ENCODE results near the gene MCRIP1. TPM values are rescaled to one million over a fixed set of nuclear protein-coding genes. Genes with fewer than 3 reads are reported as not detected.
A peak's percentile ranks its signal among the peaks of the same experiment; 100 is the strongest.

The MCRIP1 gene, protein sequence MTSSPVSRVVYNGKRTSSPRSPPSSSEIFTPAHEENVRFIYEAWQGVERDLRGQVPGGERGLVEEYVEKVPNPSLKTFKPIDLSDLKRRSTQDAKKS
- polyA plus RNA-seq (2013, experiment 1 of 2), result 85.9 TPM
- 90.6 TPM for polyA plus RNA-seq (2013, experiment 2 of 2)

GRCh38 chr17:81833160-81833920 lies at the start of gene MCRIP1:
MCRIP1 (minus strand) TSS chr17:81833291; CDS start chr17:81824506, 8,785 bp downstream.
- H4K5ac ChIP-seq (ENCODE audit: low read length), result no peak within 1 kb of the TSS
- H4K8ac ChIP-seq (ENCODE audit: low read depth, low read length), result peak within 1 kb of the TSS; percentile 90
- peaks cover 4% of the 10 kb centered on the region for H3K4me1 ChIP-seq (ENCODE audit: control insufficient read depth, low read depth, low read length)
- H2AK5ac ChIP-seq (ENCODE audit: low read length), result peak within 1 kb of the TSS; percentile 96
- peak; percentile 95 for DNase-seq
- peaks cover 6% of the 10 kb centered on the region for H3K79me2 ChIP-seq (ENCODE audit: control insufficient read depth, insufficient read depth, low read length)
- peak within 1 kb of the TSS; percentile 95 for H3K56ac ChIP-seq (ENCODE audit: low read length)
- H3K23ac ChIP-seq (ENCODE audit: low read length), result peak within 1 kb of the TSS; percentile 80
- H3K4ac ChIP-seq (ENCODE audit: low read depth, low read length), result peak within 1 kb of the TSS; percentile 96
- peak within 1 kb of the TSS; percentile 90 for H3K4me3 ChIP-seq (ENCODE audit: low read length)
- no peak within 1 kb of the TSS for H2BK15ac ChIP-seq (replicated peaks; ENCODE audit: low read depth)
- H3K36me3 ChIP-seq (ENCODE audit: control insufficient read depth, insufficient read depth, low read length), result no peaks in the 10 kb centered on the region
- H3K4me2 ChIP-seq (ENCODE audit: low read length), result peak within 1 kb of the TSS; percentile 63
- WGBS (ENCODE audit: extremely low coverage, insufficient coverage, low lambda C conversion rate), result no CpG with 5 or more reads among the region's 76 CpGs
- H3K9ac ChIP-seq (ENCODE audit: low read length), result peak within 1 kb of the TSS; percentile 91
- H2BK120ac ChIP-seq (ENCODE audit: low read depth, low read length), result peak within 1 kb of the TSS; percentile 92
- H3K18ac ChIP-seq (ENCODE audit: low read length), result peak within 1 kb of the TSS; percentile 83
- H3K27ac ChIP-seq (ENCODE audit: low read depth, low read length), result peak within 1 kb of the TSS; percentile 87
- peaks cover 19% of the 10 kb centered on the region for H3K79me1 ChIP-seq (ENCODE audit: low read length)
- peak within 1 kb of the TSS; percentile 50 for H2BK5ac ChIP-seq (ENCODE audit: low read length)
- no peaks in the 10 kb centered on the region for H3K27me3 ChIP-seq (ENCODE audit: insufficient read depth, low read length, poor library complexity)

DNA sequence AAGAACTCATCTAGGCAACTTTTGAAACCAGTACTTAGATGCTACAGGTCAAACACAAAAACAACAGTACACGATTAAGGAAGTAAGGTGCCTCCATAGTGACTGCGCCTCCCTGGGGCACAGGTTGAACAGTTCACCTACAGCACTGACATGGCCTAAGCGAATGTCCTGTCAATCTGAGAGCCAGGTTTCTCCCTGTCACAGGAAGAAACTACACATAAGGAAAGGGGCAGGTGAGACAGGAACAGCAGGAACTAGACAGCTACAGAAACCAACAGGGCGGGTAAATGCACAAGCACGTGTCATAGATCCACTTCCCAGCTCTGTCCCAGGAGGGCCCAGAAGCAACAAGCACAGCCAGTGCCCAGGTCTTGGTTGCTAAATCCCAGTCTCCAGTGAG lies 46.0 kb upstream of the MCRIP1 start:
- Histone ChIP-seq H2BK5ac (ENCODE audit: low read length) (no peak overlapping the region), H2BK120ac (ENCODE audit: low read depth, low read length) (no peak overlapping the region), H3K79me2 (ENCODE audit: control insufficient read depth, insufficient read depth, low read length) (no peaks in the 10 kb centered on the region), H3K56ac (ENCODE audit: low read length) (no peak overlapping the region), H4K8ac (ENCODE audit: low read depth, low read length) (no peak overlapping the region), H2AK5ac (ENCODE audit: low read length) (no peak overlapping the region), H4K5ac (ENCODE audit: low read length) (no peak overlapping the region), H3K23ac (ENCODE audit: low read length) (no peak overlapping the region), H3K4ac (ENCODE audit: low read depth, low read length) (no peak overlapping the region), H3K9ac (ENCODE audit: low read length) (no peak overlapping the region), H3K79me1 (ENCODE audit: low read length) (no peaks in the 10 kb centered on the region), H3K4me1 (ENCODE audit: control insufficient read depth, low read depth, low read length) (no peaks in the 10 kb centered on the region), H3K18ac (ENCODE audit: low read length) (no peak overlapping the region), H3K4me2 (ENCODE audit: low read length) (no peak overlapping the region), H3K36me3 (ENCODE audit: control insufficient read depth, insufficient read depth, low read length) (peaks cover 1% of the 10 kb centered on the region), H3K27ac (ENCODE audit: low read depth, low read length) (no peak overlapping the region), H3K4me3 (ENCODE audit: low read length) (no peak overlapping the region), H2BK15ac (replicated peaks; ENCODE audit: low read depth) (no peak overlapping the region), H3K27me3 (ENCODE audit: insufficient read depth, low read length, poor library complexity) (no peaks in the 10 kb centered on the region)
- WGBS (ENCODE audit: extremely low coverage, insufficient coverage, low lambda C conversion rate), result no CpG with 5 or more reads among the region's 5 CpGs
- DNase-seq, result no peak

DNA sequence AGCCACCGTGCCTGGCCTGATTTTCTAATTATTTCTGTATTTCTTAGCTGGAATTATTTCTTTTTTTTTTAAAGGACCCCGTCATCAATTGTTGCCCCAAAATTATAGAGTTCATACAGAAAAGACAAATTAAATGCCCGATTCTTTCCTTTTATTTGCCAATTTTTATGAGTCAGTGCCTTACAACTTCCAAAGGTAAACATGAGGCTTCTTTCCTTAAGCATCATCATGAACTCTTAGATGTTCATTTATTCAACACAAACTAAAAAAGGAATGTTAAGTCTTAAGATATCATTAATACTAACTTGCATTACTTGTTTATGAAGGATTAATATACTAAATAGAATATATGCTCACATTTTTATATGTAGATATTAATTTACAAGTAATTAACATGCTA lies 45.2 kb upstream of the MCRIP1 start:
- no peaks in the 10 kb centered on the region for H3K36me3 ChIP-seq (ENCODE audit: control insufficient read depth, insufficient read depth, low read length)
- H4K5ac ChIP-seq (ENCODE audit: low read length), result no peak overlapping the region
- H3K4me3 ChIP-seq (ENCODE audit: low read length), result no peak overlapping the region
- no peaks in the 10 kb centered on the region for H3K4me1 ChIP-seq (ENCODE audit: control insufficient read depth, low read depth, low read length)
- no peaks in the 10 kb centered on the region for H3K79me2 ChIP-seq (ENCODE audit: control insufficient read depth, insufficient read depth, low read length)
- no peak overlapping the region for H4K8ac ChIP-seq (ENCODE audit: low read depth, low read length)
- H2AK5ac ChIP-seq (ENCODE audit: low read length), result no peak overlapping the region
- no peak overlapping the region for H3K23ac ChIP-seq (ENCODE audit: low read length)
- no peak for DNase-seq
- no peak overlapping the region for H3K4ac ChIP-seq (ENCODE audit: low read depth, low read length)
- no CpG with 5 or more reads among the region's 3 CpGs for WGBS (ENCODE audit: extremely low coverage, insufficient coverage, low lambda C conversion rate)
- no peak overlapping the region for H2BK5ac ChIP-seq (ENCODE audit: low read length)
- no peak overlapping the region for H3K4me2 ChIP-seq (ENCODE audit: low read length)
- H3K27me3 ChIP-seq (ENCODE audit: insufficient read depth, low read length, poor library complexity), result no peaks in the 10 kb centered on the region
- no peaks in the 10 kb centered on the region for H3K79me1 ChIP-seq (ENCODE audit: low read length)
- H3K56ac ChIP-seq (ENCODE audit: low read length), result no peak overlapping the region
- H3K9ac ChIP-seq (ENCODE audit: low read length), result no peak overlapping the region
- H2BK15ac ChIP-seq (replicated peaks; ENCODE audit: low read depth), result no peak overlapping the region
- no peak overlapping the region for H3K27ac ChIP-seq (ENCODE audit: low read depth, low read length)
- no peak overlapping the region for H3K18ac ChIP-seq (ENCODE audit: low read length)
- no peak overlapping the region for H2BK120ac ChIP-seq (ENCODE audit: low read depth, low read length)

- no peak overlapping the region for H3K4me3 ChIP-seq (ENCODE audit: low read length)
- no peaks in the 10 kb centered on the region for H3K79me1 ChIP-seq (ENCODE audit: low read length)
- H3K18ac ChIP-seq (ENCODE audit: low read length), result no peak overlapping the region
- no peak overlapping the region for H3K27ac ChIP-seq (ENCODE audit: low read depth, low read length)
- H3K4me1 ChIP-seq (ENCODE audit: control insufficient read depth, low read depth, low read length), result no peaks in the 10 kb centered on the region
- H3K9ac ChIP-seq (ENCODE audit: low read length), result no peak overlapping the region
- no peak overlapping the region for H3K56ac ChIP-seq (ENCODE audit: low read length)
- no peaks in the 10 kb centered on the region for H3K79me2 ChIP-seq (ENCODE audit: control insufficient read depth, insufficient read depth, low read length)
- no peaks in the 10 kb centered on the region for H3K27me3 ChIP-seq (ENCODE audit: insufficient read depth, low read length, poor library complexity)
- no peak overlapping the region for H4K5ac ChIP-seq (ENCODE audit: low read length)
- H2BK15ac ChIP-seq (replicated peaks; ENCODE audit: low read depth), result no peak overlapping the region
- no CpG with 5 or more reads among the region's 5 CpGs for WGBS (ENCODE audit: extremely low coverage, insufficient coverage, low lambda C conversion rate)
- no peak for DNase-seq
- H4K8ac ChIP-seq (ENCODE audit: low read depth, low read length), result no peak overlapping the region
- no peak overlapping the region for H3K4me2 ChIP-seq (ENCODE audit: low read length)
- H2BK5ac ChIP-seq (ENCODE audit: low read length), result no peak overlapping the region
- no peaks in the 10 kb centered on the region for H3K36me3 ChIP-seq (ENCODE audit: control insufficient read depth, insufficient read depth, low read length)
- H2BK120ac ChIP-seq (ENCODE audit: low read depth, low read length), result no peak overlapping the region
- no peak overlapping the region for H3K23ac ChIP-seq (ENCODE audit: low read length)
- no peak overlapping the region for H2AK5ac ChIP-seq (ENCODE audit: low read length)
- H3K4ac ChIP-seq (ENCODE audit: low read depth, low read length), result no peak overlapping the region
Observed at GRCh38 chr17:81877569-81877968, 44.5 kb upstream of the MCRIP1 start.

- WGBS (ENCODE audit: extremely low coverage, insufficient coverage, low lambda C conversion rate), result no CpG with 5 or more reads among the region's 86 CpGs
Observed at GRCh38 chr17:81871387-81872230, 38.5 kb upstream of the MCRIP1 start.

More at GRCh38 chr17:81871387-81872230, 38.5 kb upstream of the MCRIP1 start:
- Histone ChIP-seq H3K79me2 (ENCODE audit: control insufficient read depth, insufficient read depth, low read length) (peaks cover 8% of the 10 kb centered on the region), H2BK15ac (replicated peaks; ENCODE audit: low read depth) (no peak overlapping the region), H3K56ac (ENCODE audit: low read length) (peak overlapping the region; percentile 98), H4K8ac (ENCODE audit: low read depth, low read length) (no peak overlapping the region), H2BK120ac (ENCODE audit: low read depth, low read length) (peak overlapping the region; percentile 7), H3K23ac (ENCODE audit: low read length) (peak overlapping the region; percentile 100), H3K4me1 (ENCODE audit: control insufficient read depth, low read depth, low read length) (no peaks in the 10 kb centered on the region), H3K27me3 (ENCODE audit: insufficient read depth, low read length, poor library complexity) (no peaks in the 10 kb centered on the region), H2AK5ac (ENCODE audit: low read length) (peak overlapping the region; percentile 93), H3K9ac (ENCODE audit: low read length) (peak overlapping the region; percentile 95), H3K36me3 (ENCODE audit: control insufficient read depth, insufficient read depth, low read length) (peaks cover 2% of the 10 kb centered on the region), H2BK5ac (ENCODE audit: low read length) (peak overlapping the region; percentile 89), H3K18ac (ENCODE audit: low read length) (peak overlapping the region; percentile 96), H3K4me2 (ENCODE audit: low read length) (peak overlapping the region; percentile 92), H3K4me3 (ENCODE audit: low read length) (peak overlapping the region; percentile 89), H4K5ac (ENCODE audit: low read length) (no peak overlapping the region), H3K4ac (ENCODE audit: low read depth, low read length) (peak overlapping the region; percentile 100), H3K79me1 (ENCODE audit: low read length) (peaks cover 5% of the 10 kb centered on the region), H3K27ac (ENCODE audit: low read depth, low read length) (peak overlapping the region; percentile 94)
- DNase-seq, result peak; percentile 87

Data from mesendoderm (in vitro differentiated cells).